HG03342 (cell line): ENCODE measurements around the gene PNN.
"Not testable (repeated sequence)": the region's sequence is repeated elsewhere in the genome, so short reads cannot be mapped to it uniquely, and the experiment has no call there.

ENCODE experiments used
- ATAC-seq: cut with Tn5 transposase; IDR thresholded peaks from one replicate; pipeline ENCODE4 v1.9.1; 2021; ENCODE audit warnings: mild to moderate bottlenecking, moderate library complexity; ENCODE audit not compliant: unreplicated experiment

Gene PNN

GRCh38 chr14:39174560-39175444 is at the start of gene PNN:
Gene PNN, plus strand, starts transcription at chr14:39175254. Its CDS starts 26 bp downstream, at chr14:39175280.
- peak; percentile 93 for ATAC-seq

DNA sequence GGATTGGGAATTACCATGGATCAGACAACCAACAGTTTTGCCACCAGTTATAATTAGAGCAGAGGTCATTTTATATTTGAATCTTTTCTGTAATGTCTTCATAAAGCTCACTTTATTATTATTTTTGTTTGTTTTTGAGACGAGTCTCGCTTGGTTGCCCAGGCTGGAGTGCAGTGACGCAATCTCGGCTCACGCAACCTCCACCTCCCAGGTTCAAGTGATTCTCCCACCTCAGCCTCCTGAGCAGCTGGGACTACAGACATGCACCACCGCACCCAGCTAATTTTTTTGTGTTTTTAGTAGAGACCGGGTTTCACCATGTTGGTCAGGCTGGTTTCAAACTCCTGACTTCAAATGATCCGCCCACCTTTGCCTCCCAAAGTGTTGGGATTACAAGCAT is 37.2 kb upstream of the PNN start:
- ATAC-seq: not testable (repeated sequence)

DNA sequence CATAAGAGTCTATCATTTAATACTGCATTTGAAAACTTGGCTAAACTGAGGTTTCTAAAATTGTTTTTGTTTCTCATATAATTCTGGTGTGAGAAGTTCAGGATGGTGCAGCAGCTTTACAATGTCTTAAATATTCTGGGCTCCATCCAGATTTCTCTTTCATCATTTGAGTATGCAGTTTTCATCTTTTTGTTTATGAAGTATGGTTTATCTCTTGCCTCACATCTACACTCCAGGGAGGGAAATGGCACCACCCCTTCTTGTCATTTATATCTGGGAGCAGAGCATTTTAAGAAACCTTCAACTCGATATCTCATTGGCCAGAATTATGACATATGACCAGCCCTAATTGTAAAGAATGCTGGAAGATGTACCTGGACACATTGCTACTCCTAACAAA is 36.6 kb upstream of the PNN start:
- ATAC-seq: no peak

- no peak for ATAC-seq
Observed at GRCh38 chr14:39140170-39140569, 34.9 kb upstream of the PNN start.

GRCh38 chr14:39141623-39142022 is 33.4 kb upstream of the PNN start:
- not testable (repeated sequence) for ATAC-seq

- ATAC-seq: not testable (repeated sequence)
Observed at GRCh38 chr14:39143226-39143625, 31.8 kb upstream of the PNN start.

- no peak for ATAC-seq
Observed at GRCh38 chr14:39145266-39145966, 29.6 kb upstream of the PNN start.

- no peak for ATAC-seq
Observed at GRCh38 chr14:39154594-39155189, 20.4 kb upstream of the PNN start.

- ATAC-seq: no peak
Observed at GRCh38 chr14:39157491-39157890, 17.6 kb upstream of the PNN start.

DNA sequence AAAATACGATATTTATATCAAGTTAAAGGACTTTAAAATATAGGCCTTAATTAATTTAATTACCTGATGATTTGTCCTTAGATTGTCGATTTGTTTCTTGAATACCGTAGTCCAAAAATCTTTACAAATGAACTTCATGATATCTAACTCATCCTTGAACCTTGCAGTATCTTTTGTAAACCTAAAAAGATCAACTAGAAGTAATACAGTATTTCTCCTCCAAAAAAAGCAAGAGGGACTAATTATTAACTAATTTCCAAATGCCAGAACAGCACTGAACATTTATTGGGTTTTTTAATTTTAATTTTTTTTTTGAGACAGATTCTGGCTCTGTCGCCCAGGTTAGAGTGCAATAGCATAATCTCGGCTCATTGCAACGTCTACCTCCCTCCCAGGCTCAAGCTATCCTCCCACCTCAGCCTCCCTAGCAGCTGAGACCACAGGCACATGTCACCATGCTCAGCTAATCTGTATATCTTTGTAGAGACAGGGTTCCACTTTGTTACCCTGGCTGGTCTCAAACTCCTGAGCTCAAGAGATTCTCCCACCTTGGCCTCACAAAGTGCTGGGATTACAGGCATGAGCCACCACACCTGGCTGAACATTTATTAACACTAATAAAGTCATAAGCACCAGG is 16.7 kb upstream of the PNN start:
- no peak for ATAC-seq

- no peak for ATAC-seq
Observed at GRCh38 chr14:39160494-39160893, 14.6 kb upstream of the PNN start.

GRCh38 chr14:39167797-39168320 is 7.2 kb upstream of the PNN start:
- not testable (repeated sequence) for ATAC-seq

DNA sequence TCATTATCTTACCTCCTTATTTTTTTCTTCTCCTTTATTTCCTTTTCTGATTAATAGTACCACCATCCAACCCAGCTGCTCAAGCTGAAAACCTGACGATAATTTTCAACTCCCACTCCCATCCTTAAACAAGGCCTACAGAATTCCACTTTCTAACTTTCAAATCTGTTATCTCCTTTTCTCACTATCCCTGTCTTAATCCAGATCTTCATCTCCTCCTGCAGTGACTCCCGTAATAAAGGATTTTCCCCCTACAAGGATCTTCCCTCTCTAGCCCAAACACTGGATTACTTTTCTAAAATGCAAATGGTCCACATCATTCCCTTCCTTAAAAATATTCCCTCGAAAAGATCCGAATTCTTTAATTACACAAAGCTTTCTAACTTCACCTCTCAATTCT is 6.5 kb upstream of the PNN start:
- no peak for ATAC-seq

DNA sequence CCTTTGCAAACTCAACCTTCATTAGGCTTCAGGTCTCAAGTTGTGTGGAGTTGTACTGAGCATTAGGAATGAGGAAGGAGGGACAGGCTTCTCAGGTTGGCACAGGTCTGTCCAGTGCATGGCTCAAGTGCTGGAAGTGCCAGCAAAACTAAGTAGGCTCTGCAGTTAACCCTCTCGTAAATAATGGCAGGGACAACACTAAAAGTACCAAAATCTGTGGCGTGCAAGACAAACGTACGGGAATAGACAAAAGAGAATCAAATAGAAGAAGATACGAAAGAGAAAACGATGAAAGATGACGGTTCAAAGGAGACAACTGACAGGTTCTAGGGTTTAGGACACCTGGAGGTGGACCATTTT is 5.5 kb upstream of the PNN start:
- peak; percentile 5 for ATAC-seq

DNA sequence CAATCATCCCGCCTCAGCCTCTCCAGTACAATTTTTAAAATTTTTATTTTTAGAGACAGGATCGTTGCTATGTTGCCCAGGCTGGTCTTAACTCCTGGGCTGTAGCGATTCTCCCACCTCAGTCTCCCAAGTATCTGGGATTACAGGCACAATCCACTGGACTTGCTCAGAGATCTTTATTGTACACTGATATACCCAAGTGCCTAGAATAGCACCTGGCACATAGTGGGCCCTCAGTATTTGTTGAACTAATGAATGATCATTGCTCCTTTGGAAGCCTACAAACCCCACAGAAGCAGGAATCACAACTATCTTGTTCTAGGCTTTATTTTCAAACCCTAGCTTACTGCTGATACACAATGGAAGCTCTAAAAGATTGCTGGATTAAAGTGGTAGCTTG is 1.9 kb upstream of the PNN start:
- ATAC-seq: no peak

- ATAC-seq: no peak
Observed at GRCh38 chr14:39175445-39176262, 600 bp downstream of the PNN start.

DNA sequence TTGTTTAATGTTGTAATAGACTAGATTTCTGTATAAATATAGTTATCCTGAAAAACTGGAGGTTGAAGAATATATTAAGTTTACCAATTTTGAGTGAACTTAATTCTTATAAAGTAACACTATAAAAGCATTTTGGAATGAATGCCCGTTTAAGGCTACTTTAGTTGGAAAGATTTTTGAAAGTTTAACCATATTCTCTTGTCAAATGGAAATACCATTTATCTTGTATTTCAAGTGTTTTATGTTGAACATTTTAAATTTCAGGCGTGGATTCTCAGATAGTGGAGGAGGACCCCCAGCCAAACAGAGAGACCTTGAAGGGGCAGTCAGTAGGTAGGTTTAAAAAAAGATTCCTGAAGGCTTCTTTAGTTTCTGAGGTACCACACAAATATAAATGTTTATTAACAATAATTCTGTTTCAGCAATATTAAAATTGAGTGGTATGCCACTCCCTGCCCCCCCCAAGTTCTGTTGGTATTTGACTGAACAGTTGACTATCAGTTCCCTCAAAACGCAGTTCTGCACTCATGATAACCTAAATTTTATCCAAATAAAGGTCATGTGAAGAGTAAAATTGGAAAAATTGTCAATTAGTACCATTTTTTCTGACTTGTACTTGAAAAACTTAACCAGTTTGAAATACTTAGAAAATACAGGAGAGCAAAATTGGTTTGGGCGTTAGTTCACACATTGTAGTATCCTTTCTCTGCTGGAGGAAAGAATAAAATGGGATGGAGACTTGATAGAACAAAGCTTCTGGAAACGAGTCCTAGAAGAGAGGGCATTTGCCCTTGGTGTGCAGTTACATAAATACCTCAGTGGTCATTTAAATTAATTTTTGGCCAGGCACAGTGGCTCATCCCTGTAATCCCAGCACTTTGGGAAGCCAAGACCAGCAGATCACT is 1.5 kb downstream of the PNN start:
- ATAC-seq: no peak

- ATAC-seq: no peak
Observed at GRCh38 chr14:39177168-39177545, 2.1 kb downstream of the PNN start.

DNA sequence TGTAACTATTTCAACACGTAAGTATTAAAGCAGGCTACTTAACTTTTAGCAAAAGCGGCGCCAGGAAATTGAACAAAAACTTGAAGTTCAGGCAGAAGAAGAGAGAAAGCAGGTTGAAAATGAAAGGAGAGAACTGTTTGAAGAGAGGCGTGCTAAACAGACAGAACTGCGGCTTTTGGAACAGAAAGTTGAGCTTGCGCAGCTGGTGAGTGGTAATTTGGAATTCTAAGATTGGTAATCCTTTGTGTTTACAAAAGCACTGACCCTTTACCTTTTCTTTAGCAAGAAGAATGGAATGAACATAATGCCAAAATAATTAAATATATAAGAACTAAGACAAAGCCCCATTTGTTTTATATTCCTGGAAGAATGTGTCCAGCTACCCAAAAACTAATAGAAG is 4.0 kb downstream of the PNN start:
- ATAC-seq: no peak
